VCaP (cell line): ENCODE results near the gene SMIM13.

Experiments
- H3K27ac ChIP-seq: fragments of 450-650 bp; 2 replicates; pipeline ENCODE4 v1.5.1; 2017
- TF ChIP-seq, protein P1 (sequence below): fragments of 450-650 bp; conservative IDR thresholded peaks from 2 replicates; pipeline ENCODE4 v1.5.1; 2017; ENCODE audit warnings: mild to moderate bottlenecking, moderate library complexity

SMIM13 gene

DNA sequence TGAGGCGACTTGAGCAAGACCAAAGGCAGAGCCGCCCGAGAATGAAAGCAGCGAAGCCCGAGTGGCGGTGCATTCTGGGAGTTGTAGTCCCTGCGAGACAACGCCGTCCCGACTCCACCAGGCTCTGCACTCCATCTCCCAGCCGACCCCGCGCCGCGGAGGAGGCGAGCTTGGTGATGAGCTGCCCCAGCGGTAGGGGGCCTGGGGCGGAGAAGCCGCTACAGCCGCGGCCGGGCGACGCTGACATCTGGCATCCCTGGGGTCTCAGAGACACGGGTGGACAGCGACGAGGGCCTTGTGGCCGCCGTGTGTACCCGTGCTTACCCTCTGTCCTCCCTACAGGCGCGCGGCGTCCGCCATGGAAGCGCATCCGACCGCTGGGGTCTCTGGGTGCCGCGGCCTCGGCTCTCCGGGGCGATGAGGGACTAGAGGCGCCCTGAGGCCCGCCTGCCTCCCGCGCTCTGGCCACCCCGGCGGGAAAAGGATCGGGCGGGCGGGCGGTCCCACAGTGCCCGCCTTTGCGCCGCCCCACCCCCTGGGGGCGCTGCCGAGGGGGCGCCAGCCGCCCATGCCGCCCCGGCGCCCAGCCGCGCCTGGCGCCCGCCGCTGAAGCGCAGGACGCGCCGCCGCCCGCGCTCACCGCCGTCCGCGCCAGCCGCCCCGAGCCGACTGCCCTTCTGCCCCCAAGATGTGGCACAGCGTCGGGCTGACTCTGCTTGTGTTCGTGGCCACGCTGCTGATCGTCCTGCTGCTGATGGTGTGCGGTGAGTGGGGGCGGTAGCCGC, at the start of gene SMIM13:
Gene SMIM13 (plus strand): TSS at position 209 of the 785 bp plus-strand sequence. CDS start 480 bp downstream, at position 689.
- TF ChIP-seq, protein P1, sequence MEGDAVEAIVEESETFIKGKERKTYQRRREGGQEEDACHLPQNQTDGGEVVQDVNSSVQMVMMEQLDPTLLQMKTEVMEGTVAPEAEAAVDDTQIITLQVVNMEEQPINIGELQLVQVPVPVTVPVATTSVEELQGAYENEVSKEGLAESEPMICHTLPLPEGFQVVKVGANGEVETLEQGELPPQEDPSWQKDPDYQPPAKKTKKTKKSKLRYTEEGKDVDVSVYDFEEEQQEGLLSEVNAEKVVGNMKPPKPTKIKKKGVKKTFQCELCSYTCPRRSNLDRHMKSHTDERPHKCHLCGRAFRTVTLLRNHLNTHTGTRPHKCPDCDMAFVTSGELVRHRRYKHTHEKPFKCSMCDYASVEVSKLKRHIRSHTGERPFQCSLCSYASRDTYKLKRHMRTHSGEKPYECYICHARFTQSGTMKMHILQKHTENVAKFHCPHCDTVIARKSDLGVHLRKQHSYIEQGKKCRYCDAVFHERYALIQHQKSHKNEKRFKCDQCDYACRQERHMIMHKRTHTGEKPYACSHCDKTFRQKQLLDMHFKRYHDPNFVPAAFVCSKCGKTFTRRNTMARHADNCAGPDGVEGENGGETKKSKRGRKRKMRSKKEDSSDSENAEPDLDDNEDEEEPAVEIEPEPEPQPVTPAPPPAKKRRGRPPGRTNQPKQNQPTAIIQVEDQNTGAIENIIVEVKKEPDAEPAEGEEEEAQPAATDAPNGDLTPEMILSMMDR: peak; percentile 100
- H3K27ac ChIP-seq: peak within 1 kb of the TSS; percentile 97

DNA sequence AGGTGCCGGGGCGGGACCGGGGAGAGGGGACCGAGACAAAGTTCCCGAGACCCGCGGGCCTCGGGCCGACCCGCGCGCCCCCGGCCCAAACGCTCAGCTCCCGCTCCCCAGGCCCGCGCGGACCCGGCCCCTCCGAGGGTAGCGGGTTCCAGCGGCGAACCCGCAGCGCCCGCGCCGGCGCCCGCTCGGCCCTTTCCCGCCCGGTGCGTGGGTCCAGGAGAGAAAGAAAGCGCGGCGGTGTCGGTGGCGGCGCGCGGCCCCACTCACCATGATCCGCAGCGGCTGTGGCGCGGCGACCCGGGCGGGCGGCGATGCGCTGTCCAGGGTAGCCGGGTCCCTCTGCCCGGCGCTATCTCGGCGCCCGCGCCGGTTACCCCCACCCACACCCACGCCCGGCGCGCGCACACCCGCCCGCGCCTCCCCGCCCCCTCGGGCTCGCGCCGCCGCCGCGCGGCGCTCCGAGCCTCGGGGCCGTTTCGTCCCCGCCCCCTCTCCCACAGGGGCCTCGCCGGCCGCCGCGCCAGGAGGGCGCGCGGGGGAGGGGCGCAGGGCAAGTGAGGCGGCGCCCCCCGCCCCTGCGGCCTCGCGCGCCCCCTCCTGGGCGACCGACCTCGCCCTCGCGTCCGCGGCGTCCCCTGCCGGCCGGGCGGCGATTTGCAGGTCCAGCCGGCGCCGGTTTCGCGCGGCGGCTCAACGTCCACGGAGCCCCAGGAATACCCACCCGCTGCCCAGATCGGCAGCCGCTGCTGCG, 49.5 kb upstream of the SMIM13 start, which contains the start of gene ELOVL2:
Gene ELOVL2 (minus strand): TSS at position 345 of the 751 bp plus-strand sequence. CDS start 75 bp downstream, at position 270.
- peak within 1 kb of the TSS; percentile 78 for H3K27ac ChIP-seq
- TF ChIP-seq, protein P1: peak; percentile 100

DNA sequence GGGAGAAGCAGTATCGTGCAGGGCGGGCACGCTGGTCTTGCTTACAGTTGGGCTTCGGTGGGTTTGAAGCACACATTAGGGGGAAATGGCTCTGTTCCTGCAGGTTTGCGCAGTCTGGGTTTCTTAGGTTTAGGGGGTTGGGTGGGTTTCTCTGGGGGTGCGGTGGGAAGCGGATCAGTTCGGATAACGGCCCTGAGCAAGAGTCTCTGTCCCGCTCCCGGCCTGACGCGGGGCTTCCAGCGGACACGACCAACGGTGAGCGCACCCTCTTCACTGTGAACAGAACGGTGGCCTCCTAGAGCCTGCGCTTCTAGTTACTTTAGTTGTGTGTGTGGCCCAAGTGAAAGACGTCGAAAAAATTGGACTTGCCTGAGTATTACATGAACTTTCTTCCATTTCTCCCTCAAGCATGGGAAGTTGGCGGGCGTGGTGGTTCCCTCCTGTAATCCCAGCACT, 48.9 kb upstream of the SMIM13 start:
- TF ChIP-seq, protein P1: no peak
- peak overlapping the region; percentile 78 for H3K27ac ChIP-seq

GRCh38 chr6:11050731-11051130, 42.9 kb upstream of the SMIM13 start:
- no peak overlapping the region for H3K27ac ChIP-seq
- TF ChIP-seq, protein P1: no peak

GRCh38 chr6:11053307-11053706, 40.3 kb upstream of the SMIM13 start:
- TF ChIP-seq, protein P1: no peak
- peak overlapping the region; percentile 82 for H3K27ac ChIP-seq

DNA sequence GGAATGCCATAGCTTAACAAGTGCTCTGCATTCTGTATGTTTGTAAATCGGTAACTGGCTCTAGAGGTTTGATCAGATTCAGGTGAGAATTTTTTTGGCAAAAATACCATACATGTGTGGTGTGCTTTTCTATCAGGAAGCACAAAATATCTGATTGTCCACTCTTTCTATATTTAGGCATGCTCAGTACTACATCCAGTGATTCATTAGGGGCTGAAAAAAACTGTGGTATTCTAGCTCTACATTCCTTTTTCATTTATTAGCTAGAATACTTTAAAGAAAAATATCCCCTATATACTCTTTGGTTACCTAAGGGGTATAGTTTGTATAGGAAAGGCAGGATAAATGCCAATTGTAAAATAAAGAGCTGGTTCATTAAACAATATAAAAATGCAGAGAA, 38.9 kb upstream of the SMIM13 start:
- TF ChIP-seq, protein P1: no peak
- H3K27ac ChIP-seq: peak overlapping the region; percentile 82

DNA sequence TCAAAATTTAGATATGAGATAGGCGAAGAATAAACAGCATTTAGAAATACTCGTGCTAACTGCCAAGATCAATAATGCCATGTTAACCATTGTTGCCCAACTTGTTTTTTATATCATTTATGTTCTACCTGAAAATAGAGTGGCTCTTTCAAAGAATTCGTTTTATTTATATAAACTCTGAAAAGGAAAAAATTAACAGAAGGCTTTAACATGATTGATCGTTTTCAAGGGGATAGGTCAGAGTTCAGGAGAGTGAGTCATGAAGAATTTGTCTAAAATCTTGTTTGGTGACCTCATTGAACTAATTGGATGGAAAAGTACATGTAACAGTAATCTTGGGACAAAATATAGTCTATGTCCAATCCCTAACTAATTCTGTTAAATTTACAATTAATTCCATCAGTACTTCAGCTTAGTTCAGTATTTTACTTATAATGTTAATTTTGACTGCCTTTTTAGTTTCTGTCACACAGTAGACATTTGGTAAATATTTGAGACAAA, 38.5 kb upstream of the SMIM13 start:
- H3K27ac ChIP-seq: peak overlapping the region; percentile 82
- TF ChIP-seq, protein P1: no peak
